ENCODE measurements around the gene PTPRCAP. TPM values are rescaled to one million over a fixed set of nuclear protein-coding genes. Genes with fewer than 3 reads are reported as not detected.
A peak's percentile ranks its signal among the peaks of the same experiment; 100 is the strongest.

PTPRCAP gene
- total and polyA plus RNA-seq, 9 of the 15 experiments (the other 6 are each of a cell fraction or from before 2014, with no cell fraction given), result 0.22 to 2.0 (median 1.1) TPM; not detected in 4

DNA sequence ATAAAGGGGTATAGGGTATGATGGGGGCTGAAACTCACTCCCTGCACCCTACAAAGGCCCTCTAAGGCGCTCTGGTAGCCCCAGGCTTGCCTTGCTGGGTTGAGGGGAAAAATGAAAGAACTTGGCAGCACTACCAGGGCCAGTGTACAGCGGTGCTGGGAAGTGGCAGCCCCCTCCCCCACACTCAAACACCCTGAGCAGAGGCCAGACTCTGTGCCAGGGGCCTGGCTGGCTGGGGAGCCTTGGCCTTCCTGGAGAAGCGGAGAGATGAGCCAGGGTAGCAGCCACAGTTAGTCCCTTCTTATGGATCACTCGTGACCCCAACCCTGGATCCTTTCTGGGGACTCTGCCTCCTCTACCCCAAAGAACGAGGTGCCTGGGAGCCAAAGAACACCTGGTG is 28.9 kb upstream of the PTPRCAP start:
- CTCF ChIA-PET (ENCODE audit: low intra/inter-chr PET ratio), result interaction anchor here (0.6 kb wide), 1 partner anchor 1652 kb away, joined by 4 read pairs; no protein-coding TSS in a partner anchor
- in situ Hi-C loops (cut with MboI), result no loop called here
- Histone ChIP-seq H3K9ac (ENCODE audit: insufficient read depth in 1 of 2, low read depth in 2 of 2, low read length in 2 of 2) (no peak overlapping the region; a peak in 1 of 4 replicates), H3K27me3 (ENCODE audit: control insufficient read depth in 2 of 2, insufficient read depth in 2 of 2, low read length in 2 of 2) (no peaks in the 10 kb centered on the region), H3K4me3 (no peak overlapping the region), H3K4me2 (ENCODE audit: insufficient read depth, low read length) (no peak overlapping the region), H4K20me1 (replicated peaks; ENCODE audit: control insufficient read depth, insufficient read depth, low read length) (no peaks in the 10 kb centered on the region), H3K9me3 (replicated peaks; ENCODE audit: control insufficient read depth, insufficient read depth, low read depth, low read length) (no peaks in the 10 kb centered on the region), H2AFZ (ENCODE audit: low read depth, low read length) (no peak overlapping the region), H3K36me3 (ENCODE audit: control insufficient read depth, insufficient read depth, low read length) (no peaks in the 10 kb centered on the region), H3K4me1 (replicated peaks in 1 of 2; ENCODE audit: control insufficient read depth in 2 of 2, insufficient read depth in 2 of 2, low read length in 2 of 2) (peaks cover 20 to 56% of the 10 kb centered on the region in 2 experiments; a peak in 4 of 5 replicates), H3K79me2 (ENCODE audit: control insufficient read depth, insufficient read depth, low read length) (peaks cover 12% of the 10 kb centered on the region), H3K9me1 (ENCODE audit: control insufficient read depth, insufficient read depth, low read length) (no peaks in the 10 kb centered on the region), H3K27ac (ENCODE audit: extremely low read depth, low read depth, low read length) (no peak overlapping the region)
- intact Hi-C loops (cut with micrococcal nuclease), result loop anchor here (5.0 kb wide), 1 partner anchor 44 kb away; no protein-coding TSS in a partner anchor
- 79% methylated on average over 5 of the region's 5 CpGs for WGBS (ENCODE audit: insufficient coverage, low coverage, missing lambda C conversion rate)
- POLR2A ChIA-PET, result interaction anchor here (0.7 kb wide), 1 partner anchor 27 kb away, joined by 3 read pairs; no protein-coding TSS in a partner anchor
- no peak for DNase-seq (ENCODE audit: extremely low read depth in 1 of 4, low spot score in 3 of 4)
- TF ChIP-seq STAG1 (CRISPR knock-in tag; IDR thresholded peaks at IDR 0.05; ENCODE audit: borderline replicate concordance) (0 out of 2 replicates have a peak, but pooled peaks have one; percentile 10), ZNF583 (CRISPR knock-in tag; IDR thresholded peaks at IDR 0.05) (no peak), YY1 (IDR thresholded peaks at IDR 0.05; ENCODE audit: borderline replicate concordance in 1 of 3, control insufficient read depth in 1 of 3, extremely low read depth in 1 of 3, insufficient read depth in 3 of 3, insufficient read length in 1 of 3, insufficient replicate concordance in 2 of 3, low read depth in 1 of 3, low read length in 2 of 3) (no peak), MXI1 (IDR thresholded peaks at IDR 0.05; ENCODE audit: low read depth, low read length) (no peak), POLR2G (IDR thresholded peaks at IDR 0.05; ENCODE audit: low read depth, low read length) (0 out of 2 replicates have a peak, but pooled peaks have one; percentile 14), ZNF253 (CRISPR knock-in tag; conservative IDR thresholded peaks at IDR 0.05) (no peak), MED1 (CRISPR knock-in tag; IDR thresholded peaks at IDR 0.05; ENCODE audit: borderline replicate concordance) (no peak), PTTG1 (tag; IDR thresholded peaks at IDR 0.05; ENCODE audit: low read depth) (no peak)
- BruUV-seq (replicated peaks), result no TSS peak
- ATAC-seq, result no peak
- no peak for FAIRE-seq
